Subcutaneous adipose tissue (tissue), 4 donors: ENCODE results near the gene TSSK6. TPM values are rescaled to one million over a fixed set of nuclear protein-coding genes. Genes with fewer than 3 reads are reported as not detected.

Experiments used
- total RNA-seq, 4 donors: library from RNA; depleted of rRNA; stranded (reverse); fragments of >200 nt; gene quantifications; one replicate each; pipeline ENCODE4 v1.1.0, GENCODE V29; 2016
- TF ChIP-seq, protein P1 (sequence below): fragments of 450-650 bp; IDR thresholded peaks from one replicate; pipeline ENCODE4 v1.5.1; 2016; ENCODE audit warnings: low read depth, mild to moderate bottlenecking, control low read depth, antibody characterized with exemption, moderate library complexity

The TSSK6 gene
- total RNA-seq, 4 donors from 2014 or later, result 0.57 to 2.2 (median 1.3) TPM

DNA sequence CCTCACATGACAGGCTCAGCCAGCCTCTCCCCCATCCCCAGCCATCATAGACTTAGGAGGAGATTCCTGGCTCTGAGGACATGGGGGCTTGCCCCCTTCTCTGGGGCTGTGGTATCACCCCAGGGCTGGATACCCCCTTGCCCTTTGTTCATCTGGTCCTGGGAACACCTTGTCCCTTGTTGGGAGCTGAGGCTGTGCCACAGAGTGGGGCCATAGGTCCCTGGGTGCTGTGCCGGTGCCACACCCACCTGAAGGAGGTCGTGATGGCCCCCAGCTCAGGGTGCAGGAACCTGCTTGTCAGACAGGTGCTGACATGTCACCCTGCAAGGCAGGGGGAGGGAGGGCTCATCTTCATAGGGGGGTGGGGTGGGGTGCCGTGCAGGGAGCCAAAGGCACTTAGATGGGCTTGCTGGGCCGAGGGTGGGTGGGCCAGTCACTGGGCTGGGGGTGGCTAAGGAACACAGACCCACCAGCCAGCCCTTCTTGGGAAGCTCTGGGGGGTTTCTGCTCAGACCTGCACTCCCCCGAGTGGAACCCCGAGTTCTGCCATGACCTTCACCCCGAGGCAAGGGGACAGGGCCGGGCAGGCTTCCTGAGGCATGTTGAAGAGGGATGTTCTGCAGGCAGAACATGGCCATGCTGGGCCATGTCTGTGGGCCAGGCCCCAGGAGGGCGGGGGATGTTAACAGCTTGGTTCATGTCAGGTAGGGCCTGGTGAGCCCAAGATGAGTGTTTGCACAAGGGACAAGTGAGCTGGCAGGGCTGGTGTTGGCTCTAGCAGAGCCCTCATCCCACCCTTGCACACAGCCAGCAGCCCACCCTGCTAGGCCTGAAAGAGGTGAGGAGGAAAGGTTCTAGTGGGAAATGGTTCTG, 28.0 kb downstream of the TSSK6 start:
- TF ChIP-seq, protein P1, sequence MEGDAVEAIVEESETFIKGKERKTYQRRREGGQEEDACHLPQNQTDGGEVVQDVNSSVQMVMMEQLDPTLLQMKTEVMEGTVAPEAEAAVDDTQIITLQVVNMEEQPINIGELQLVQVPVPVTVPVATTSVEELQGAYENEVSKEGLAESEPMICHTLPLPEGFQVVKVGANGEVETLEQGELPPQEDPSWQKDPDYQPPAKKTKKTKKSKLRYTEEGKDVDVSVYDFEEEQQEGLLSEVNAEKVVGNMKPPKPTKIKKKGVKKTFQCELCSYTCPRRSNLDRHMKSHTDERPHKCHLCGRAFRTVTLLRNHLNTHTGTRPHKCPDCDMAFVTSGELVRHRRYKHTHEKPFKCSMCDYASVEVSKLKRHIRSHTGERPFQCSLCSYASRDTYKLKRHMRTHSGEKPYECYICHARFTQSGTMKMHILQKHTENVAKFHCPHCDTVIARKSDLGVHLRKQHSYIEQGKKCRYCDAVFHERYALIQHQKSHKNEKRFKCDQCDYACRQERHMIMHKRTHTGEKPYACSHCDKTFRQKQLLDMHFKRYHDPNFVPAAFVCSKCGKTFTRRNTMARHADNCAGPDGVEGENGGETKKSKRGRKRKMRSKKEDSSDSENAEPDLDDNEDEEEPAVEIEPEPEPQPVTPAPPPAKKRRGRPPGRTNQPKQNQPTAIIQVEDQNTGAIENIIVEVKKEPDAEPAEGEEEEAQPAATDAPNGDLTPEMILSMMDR, result no peak

DNA sequence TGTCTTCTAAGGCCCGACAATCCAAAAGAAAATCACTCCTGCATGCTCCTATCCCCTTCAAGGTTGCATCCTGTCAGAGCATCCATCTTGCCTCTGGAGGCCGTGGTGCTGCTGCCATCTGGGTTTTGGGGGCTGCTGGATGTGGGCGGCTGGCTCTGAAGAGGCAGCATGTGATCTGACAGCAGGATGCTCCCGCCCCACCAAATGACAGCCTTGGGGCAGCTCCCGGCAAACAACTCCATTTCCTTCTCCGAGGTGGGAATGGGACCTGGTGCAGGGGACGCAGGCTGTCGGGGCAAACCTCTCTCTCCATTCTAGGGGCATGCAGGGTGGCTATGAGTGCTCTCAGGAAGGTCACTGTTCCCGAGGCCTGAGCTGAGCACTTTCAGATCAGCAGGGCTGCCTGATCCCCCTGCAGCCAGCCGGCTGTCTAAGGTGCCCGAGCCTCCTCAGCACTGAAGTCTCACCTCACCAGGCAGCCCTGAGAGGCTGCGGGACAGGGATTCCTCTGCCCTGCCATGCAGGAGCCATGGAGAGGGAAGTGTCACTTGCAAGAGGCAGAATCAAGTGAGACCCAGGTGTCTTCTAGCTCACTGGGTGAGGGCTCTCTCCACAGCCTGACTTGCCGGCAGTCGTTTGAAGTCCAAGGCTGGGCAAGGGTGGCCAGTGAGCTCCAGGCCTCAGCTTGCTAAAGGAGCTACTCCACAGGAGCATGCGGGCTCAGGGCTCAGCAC, 28.8 kb downstream of the TSSK6 start:
- TF ChIP-seq, protein P1, result no peak

DNA sequence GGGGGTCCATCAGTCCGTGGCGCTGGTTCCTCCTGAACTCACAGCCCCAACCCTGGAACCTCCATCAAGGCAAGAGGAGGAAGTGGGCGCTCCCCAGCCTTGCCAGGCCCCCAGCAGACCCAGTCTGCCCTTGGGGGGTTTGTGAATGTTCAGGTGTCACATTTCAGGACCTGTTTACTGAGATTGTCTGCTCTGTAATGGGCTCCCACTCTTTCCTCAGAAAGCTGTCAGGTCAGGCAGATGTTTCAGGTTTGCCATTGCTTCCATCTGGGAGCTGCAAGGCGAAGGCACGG, 29.4 kb downstream of the TSSK6 start:
- TF ChIP-seq, protein P1, result no peak

DNA sequence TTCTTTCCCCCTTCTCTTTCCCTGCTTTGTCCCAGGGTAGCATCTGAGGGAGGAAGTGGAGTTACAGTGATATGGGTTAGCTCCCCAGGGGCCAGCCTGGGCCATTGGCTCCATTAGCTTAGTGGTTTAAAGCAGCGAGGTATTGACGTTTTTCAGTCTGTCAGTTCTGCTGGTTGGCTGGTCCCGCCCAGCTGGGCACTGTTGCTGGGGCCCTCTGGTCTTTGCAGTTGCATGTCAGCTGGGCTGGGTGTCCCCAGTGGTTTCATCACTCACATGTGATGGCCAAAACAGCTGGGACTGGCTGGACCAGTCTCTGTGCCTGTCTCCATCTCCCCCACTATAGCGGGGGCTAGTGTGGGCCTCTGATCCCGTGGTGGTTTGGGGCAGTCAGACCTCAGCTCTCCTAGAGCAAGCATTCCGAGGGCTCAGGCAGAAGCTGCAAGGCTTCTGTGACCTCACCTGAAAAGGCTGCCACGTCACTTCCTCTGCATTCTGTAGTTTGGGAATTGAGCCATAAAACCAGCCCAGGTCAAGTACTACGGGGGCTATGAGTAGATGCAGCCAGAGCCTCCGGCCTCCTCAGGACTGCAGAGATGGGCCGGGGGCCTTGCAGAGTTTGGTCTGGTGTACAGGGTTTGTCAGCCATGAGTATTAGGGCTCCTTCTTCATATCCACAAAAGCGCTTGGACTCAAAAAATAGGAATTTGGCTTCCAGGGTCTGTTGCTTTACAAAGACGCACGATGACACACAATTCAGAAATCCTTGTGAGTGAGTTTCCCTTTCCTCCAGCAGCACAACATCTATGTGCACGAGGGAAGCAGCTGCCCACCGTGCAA, 30.0 kb downstream of the TSSK6 start:
- TF ChIP-seq, protein P1, result no peak

DNA sequence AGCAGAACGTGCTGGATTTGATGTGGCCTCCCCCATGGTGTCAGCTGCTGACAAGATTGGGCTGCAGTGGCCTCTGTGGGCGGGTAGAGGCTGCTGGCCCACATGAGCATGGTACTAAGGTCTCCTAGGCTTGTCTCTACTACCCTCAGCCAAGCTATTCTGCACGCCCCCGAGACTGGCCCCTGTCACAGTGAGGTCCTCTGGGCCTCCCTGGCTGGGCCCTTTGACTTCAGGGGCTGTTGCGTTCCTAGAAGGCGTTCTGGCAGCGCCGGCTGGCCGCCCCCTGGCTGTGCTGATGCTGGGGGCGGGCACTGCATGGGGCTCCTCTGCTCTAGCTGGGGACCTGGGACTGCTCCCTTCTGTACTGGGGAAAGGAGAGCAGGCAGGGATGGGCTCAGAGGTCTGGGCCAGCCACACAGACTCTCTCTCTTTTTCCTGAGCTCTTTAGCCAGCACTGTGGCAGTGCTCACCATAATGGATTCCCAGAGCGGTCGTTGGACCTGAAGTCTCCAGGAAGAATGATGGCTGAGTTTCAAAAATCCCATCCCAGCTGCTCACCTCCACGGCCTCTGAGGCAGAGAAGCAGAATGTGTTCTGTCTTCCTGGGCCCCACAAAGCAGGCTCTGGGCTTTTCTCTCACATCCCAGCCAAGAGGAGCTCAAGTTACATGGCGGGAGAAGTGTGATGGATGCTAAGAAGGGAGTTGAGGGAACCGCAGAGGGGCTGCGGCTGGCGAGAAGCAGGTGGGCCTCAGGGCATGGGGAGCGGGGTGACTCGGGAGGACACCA, 32.3 kb downstream of the TSSK6 start:
- TF ChIP-seq, protein P1, result no peak

DNA sequence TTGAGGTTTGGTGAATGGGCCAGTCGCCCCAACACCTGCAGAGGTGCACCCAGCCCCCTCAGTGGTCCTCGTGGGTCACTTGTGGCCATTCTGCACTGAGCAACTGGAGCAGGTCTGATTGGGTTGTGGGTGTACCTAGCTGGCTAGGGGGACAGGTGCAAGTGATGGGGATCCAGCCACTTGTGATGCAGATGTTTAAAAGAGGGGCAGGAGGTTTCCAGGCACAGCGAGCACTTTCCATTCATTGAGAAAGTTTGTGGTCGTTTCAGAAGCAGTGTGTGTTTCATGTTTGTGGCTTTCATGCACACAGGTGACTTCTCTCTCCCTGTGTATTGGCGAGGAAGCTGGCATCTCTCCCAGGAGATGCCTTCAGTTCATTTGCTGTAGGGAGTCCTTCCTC, 34.7 kb downstream of the TSSK6 start:
- TF ChIP-seq, protein P1, result no peak
